Measurements from ENCODE around the gene SLC35A3. TPM values are rescaled to one million over a fixed set of nuclear protein-coding genes. Genes with fewer than 3 reads are reported as not detected.

Gene SLC35A3
- total and polyA plus RNA-seq, 10 of the 15 experiments (the other 5 are each of a cell fraction or from before 2014, with no cell fraction given): 3.6 to 24.3 (median 15.4) TPM

GRCh38 chr1:99994496-99994895 is 24.7 kb downstream of the SLC35A3 start:
- Histone ChIP-seq H3K27me3 (replicated peaks in 1 of 2; ENCODE audit: control insufficient read depth in 2 of 2, insufficient read depth in 2 of 2, low read length in 1 of 2) (no peaks in the 10 kb centered on the region), H3K4me1 (ENCODE audit: control insufficient read depth, insufficient read depth, low read length) (no peaks in the 10 kb centered on the region), H4K20me1 (ENCODE audit: control insufficient read depth, insufficient read depth) (no peaks in the 10 kb centered on the region), H3K9ac (ENCODE audit: control insufficient read depth, insufficient read depth, low read length) (no peak overlapping the region), H3K79me2 (ENCODE audit: control insufficient read depth, insufficient read depth, low read length) (no peaks in the 10 kb centered on the region), H3K27ac (ENCODE audit: control insufficient read depth, insufficient read depth) (no peak overlapping the region), H3K4me3 (no peak overlapping the region), H2AFZ (ENCODE audit: control insufficient read depth, low read depth, low read length) (no peak overlapping the region), H3K9me3 (replicated peaks; ENCODE audit: control insufficient read depth, insufficient read depth, low read length) (no peaks in the 10 kb centered on the region; the same call in 1 of the 3 replicates), H3K36me3 (ENCODE audit: control insufficient read depth in 2 of 2, insufficient read depth in 2 of 2, low read length in 1 of 2) (no peaks in the 10 kb centered on the region; a peak in 1 of 4 replicates), H3K4me2 (ENCODE audit: control insufficient read depth, insufficient read depth) (no peak overlapping the region)
- CTCF ChIA-PET: no interaction called here
- SMC1A ChIA-PET (ENCODE audit: uncharacterized antibody, unreplicated experiment): no interaction called here
- TF ChIP-seq ASH2L (IDR thresholded peaks at IDR 0.05; ENCODE audit: borderline replicate concordance, low read depth) (no peak), SREBF1 (IDR thresholded peaks at IDR 0.05; ENCODE audit: low read length) (no peak), SIN3A (IDR thresholded peaks at IDR 0.05; ENCODE audit: low read depth, low read length) (no peak), RB1 (IDR thresholded peaks at IDR 0.05; ENCODE audit: borderline replicate concordance) (no peak)
- no peak for ATAC-seq
- in situ Hi-C loops (cut with MboI): no loop called here
- POLR2A ChIA-PET: no interaction called here
- intact Hi-C loops (cut with micrococcal nuclease; ENCODE audit: unreplicated experiment): no loop called here
- RAD21 ChIA-PET (ENCODE audit: unreplicated experiment): no interaction called here
- BruUV-seq (replicated peaks): no TSS peak
- 92% methylated on average over 3 of the region's 3 CpGs for WGBS (ENCODE audit: insufficient coverage, insufficient replicate concordance, low lambda C conversion rate, missing lambda C conversion rate)
- DNase-seq (ENCODE audit: low read depth, low spot score): no peak
- peak; percentile 23 for FAIRE-seq

- intact Hi-C loops (cut with micrococcal nuclease; ENCODE audit: unreplicated experiment) (no loop called here), in situ Hi-C loops (cut with MboI) (no loop called here)
- Histone ChIP-seq H2AFZ (ENCODE audit: control insufficient read depth, low read depth, low read length) (no peak overlapping the region), H3K4me2 (ENCODE audit: control insufficient read depth, insufficient read depth) (no peak overlapping the region), H3K36me3 (ENCODE audit: control insufficient read depth in 2 of 2, insufficient read depth in 2 of 2, low read length in 1 of 2) (no peaks in the 10 kb centered on the region; a peak in 1 of 4 replicates), H3K4me1 (ENCODE audit: control insufficient read depth, insufficient read depth, low read length) (no peaks in the 10 kb centered on the region), H3K9ac (ENCODE audit: control insufficient read depth, insufficient read depth, low read length) (no peak overlapping the region), H4K20me1 (ENCODE audit: control insufficient read depth, insufficient read depth) (no peaks in the 10 kb centered on the region), H3K79me2 (ENCODE audit: control insufficient read depth, insufficient read depth, low read length) (no peaks in the 10 kb centered on the region), H3K4me3 (no peak overlapping the region), H3K27me3 (replicated peaks in 1 of 2; ENCODE audit: control insufficient read depth in 2 of 2, insufficient read depth in 2 of 2, low read length in 1 of 2) (no peaks in the 10 kb centered on the region), H3K27ac (ENCODE audit: control insufficient read depth, insufficient read depth) (no peak overlapping the region), H3K9me3 (replicated peaks; ENCODE audit: control insufficient read depth, insufficient read depth, low read length) (no peaks in the 10 kb centered on the region; the same call in 2 of the 3 replicates)
- SMC1A ChIA-PET (ENCODE audit: uncharacterized antibody, unreplicated experiment): interaction anchor here (1.1 kb wide), 1 partner anchor 33 kb away, joined by 3 read pairs; no protein-coding TSS in a partner anchor
- WGBS (ENCODE audit: insufficient coverage, insufficient replicate concordance, low lambda C conversion rate, missing lambda C conversion rate): 94% methylated on average over 4 of the region's 4 CpGs
- ATAC-seq (no peak), DNase-seq (ENCODE audit: low read depth, low spot score) (no peak), FAIRE-seq (no peak)
- no TSS peak for BruUV-seq (replicated peaks)
- CTCF ChIA-PET: interaction anchor here (1.1 kb wide), 1 partner anchor 17 kb away, joined by 5 read pairs; no protein-coding TSS in a partner anchor
- RAD21 ChIA-PET (ENCODE audit: unreplicated experiment): no interaction called here
- POLR2A ChIA-PET: no interaction called here
- TF ChIP-seq POLR2A (IDR thresholded peaks at IDR 0.05; ENCODE audit: low read depth, low read length) (no peak), SUPT20H (IDR thresholded peaks at IDR 0.05; ENCODE audit: borderline replicate concordance, control insufficient read depth, low read depth, low read length) (no peak), RBBP5 (conservative IDR thresholded peaks at IDR 0.05) (no peak), RAD51 (IDR thresholded peaks at IDR 0.05) (no peak), NBN (IDR thresholded peaks at IDR 0.05) (no peak), RUNX3 (IDR thresholded peaks at IDR 0.05; ENCODE audit: low read length) (no peak), E2F4 (IDR thresholded peaks at IDR 0.05; ENCODE audit: low read depth, low read length) (no peak), RCOR1 (conservative IDR thresholded peaks at IDR 0.05; ENCODE audit: low read depth, low read length) (no peak), E4F1 (IDR thresholded peaks at IDR 0.05; ENCODE audit: borderline replicate concordance, partially characterized antibody) (no peak), GATAD2B (conservative IDR thresholded peaks at IDR 0.05; ENCODE audit: low read depth) (no peak), HDGF (IDR thresholded peaks at IDR 0.05) (no peak)
Observed at GRCh38 chr1:99996951-99997350, 27.2 kb downstream of the SLC35A3 start.
